HL-60 (cell line): ENCODE data around the gene PARL.

ENCODE experiments used
- DNase-seq, 2 experiments: peaks; one replicate each; pipeline ENCODE4 v3.0.0-alpha.2; 2010 to 2020; ENCODE audit warnings: low read depth in 1 of 2, low spot score in 1 of 2
- H3K27ac ChIP-seq: fragments of 250-450 bp; sonication (Bioruptor Pico); replicated peaks from 2 replicates; pipeline ENCODE4 v1.5.1; 2020; ENCODE audit warnings: mild to moderate bottlenecking, moderate library complexity
- H3K27me3 ChIP-seq: fragments of 250-450 bp; sonication (Bioruptor Pico); 2 replicates; pipeline ENCODE4 v1.5.1; 2021; ENCODE audit warnings: mild to moderate bottlenecking, moderate library complexity; ENCODE audit not compliant: insufficient read depth, poor library complexity, severe bottlenecking
- H3K4me3 ChIP-seq: replicated peaks from 2 replicates; pipeline ENCODE4 v1.5.1; 2011; ENCODE audit warnings: mild to moderate bottlenecking, control low read depth, low read length; ENCODE audit not compliant: insufficient read depth
- CTCF ChIP-seq: IDR thresholded peaks from one replicate; pipeline ENCODE4 v1.5.1; 2011; ENCODE audit warnings: low read length, control low read depth, inconsistent platforms; ENCODE audit not compliant: insufficient read depth
- GABPA ChIP-seq: IDR thresholded peaks from 2 replicates; pipeline ENCODE4 v1.6.1; 2012; ENCODE audit warnings: low read depth
- POLR2AphosphoS5 ChIP-seq: IDR thresholded peaks from 2 replicates; pipeline ENCODE4 v1.6.1; 2012; ENCODE audit warnings: low read depth
- REST ChIP-seq: IDR thresholded peaks from 2 replicates; pipeline ENCODE4 v1.6.1; 2012; ENCODE audit warnings: low read depth; ENCODE audit not compliant: insufficient replicate concordance
- SPI1 ChIP-seq: IDR thresholded peaks from 2 replicates; pipeline ENCODE4 v1.6.1; 2012; ENCODE audit warnings: low read depth, mild to moderate bottlenecking, borderline replicate concordance

The PARL gene

DNA sequence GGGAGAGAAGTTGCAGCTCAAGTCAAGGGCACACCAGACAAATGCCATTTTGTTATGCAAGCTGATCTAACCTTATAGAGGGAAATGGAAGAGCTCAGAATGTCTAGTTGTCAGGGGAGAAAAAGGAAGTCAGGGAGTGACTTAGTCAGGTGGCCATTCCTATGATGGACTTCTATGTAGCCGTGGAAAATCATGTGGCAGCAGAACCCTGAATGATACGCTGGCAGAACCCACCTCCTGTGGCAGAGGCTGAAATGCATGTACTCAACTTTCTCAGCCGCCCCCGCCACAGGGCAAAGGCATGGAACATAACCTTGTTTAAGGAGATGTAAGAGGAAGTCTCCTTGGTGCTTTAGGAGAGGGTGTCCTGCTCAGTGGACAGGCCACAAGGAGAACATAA, 37.7 kb upstream of the PARL start:
- no peak overlapping the region for H3K27ac ChIP-seq
- peak; percentile 49; the same call in 1 of the 2 replicates for TF ChIP-seq SPI1
- no peak for TF ChIP-seq CTCF
- no peaks in the 10 kb centered on the region for H3K27me3 ChIP-seq
- no peak overlapping the region for H3K4me3 ChIP-seq
- DNase-seq, result no peak

DNA sequence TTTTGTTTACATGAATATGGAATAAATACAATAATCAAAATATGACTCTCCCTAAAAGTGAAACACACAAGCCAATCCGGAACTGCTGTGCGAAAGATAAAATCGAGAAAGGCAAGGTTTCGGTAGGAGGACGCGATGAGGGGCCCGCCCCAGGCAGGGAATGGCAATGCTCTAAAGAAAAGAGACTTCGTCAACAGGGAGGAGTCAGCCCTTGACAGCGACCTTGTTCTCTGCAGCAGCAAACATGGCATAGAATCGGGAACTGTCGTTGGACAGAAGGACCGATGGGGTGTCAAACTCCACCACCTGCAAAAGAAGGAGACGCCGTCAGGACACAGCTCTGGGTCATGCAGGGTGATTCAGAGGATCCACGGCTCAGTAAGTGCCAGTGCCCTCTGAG, 36.4 kb upstream of the PARL start:
- H3K27me3 ChIP-seq, result no peaks in the 10 kb centered on the region
- no peak overlapping the region for H3K4me3 ChIP-seq
- TF ChIP-seq POLR2AphosphoS5 (no peak), REST (no peak), SPI1 (no peak), CTCF (no peak), GABPA (no peak)
- DNase-seq, result no peak
- H3K27ac ChIP-seq, result no peak overlapping the region

DNA sequence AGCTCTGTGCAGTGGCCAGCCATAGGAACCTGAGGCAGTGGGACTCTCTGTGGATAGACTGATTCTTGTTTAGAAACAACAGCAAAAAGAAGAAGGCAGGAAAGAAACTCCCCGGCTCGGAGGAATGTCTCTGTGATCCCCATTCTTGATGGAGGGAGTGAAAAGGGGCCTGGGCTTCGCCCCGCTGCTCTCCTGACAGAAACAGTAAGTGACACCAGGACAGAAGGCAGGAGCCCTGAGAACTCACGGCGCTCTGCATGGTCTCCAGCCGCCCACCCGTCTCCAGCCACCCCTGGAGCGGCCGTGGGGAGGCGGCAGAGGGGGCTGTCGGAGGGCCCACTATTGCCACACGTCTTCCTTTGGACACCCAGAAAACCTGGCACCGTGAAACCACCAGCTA, 35.7 kb upstream of the PARL start:
- H3K27me3 ChIP-seq, result no peaks in the 10 kb centered on the region
- no peak overlapping the region for H3K27ac ChIP-seq
- no peak for DNase-seq
- TF ChIP-seq CTCF (no peak), SPI1 (no peak), GABPA (no peak), REST (no peak), POLR2AphosphoS5 (no peak)
- H3K4me3 ChIP-seq, result no peak overlapping the region

- Histone ChIP-seq H3K4me3 (no peak overlapping the region), H3K27ac (no peak overlapping the region), H3K27me3 (no peaks in the 10 kb centered on the region)
- DNase-seq, result no peak
- TF ChIP-seq POLR2AphosphoS5 (no peak), SPI1 (no peak), REST (no peak), CTCF (no peak), GABPA (no peak)
Measured at GRCh38 chr3:183918178-183918577, 33.5 kb upstream of the PARL start.
